ENCODE results near the gene TOGARAM1.

- TF ChIP-seq CTCF (conservative IDR thresholded peaks at IDR 0.05; ENCODE audit: low read depth, low read length) (no peak), EZH2phosphoT487 (IDR thresholded peaks at IDR 0.05; ENCODE audit: borderline replicate concordance, low read length) (no peak), EZH2 (IDR thresholded peaks at IDR 0.05; ENCODE audit: low read length, unreplicated experiment) (no peak)
Observed at GRCh38 chr14:45082420-45082819, 120.4 kb downstream of the TOGARAM1 start.

Data from PC-3 (cell line).